Stimulated activated CD8-positive, alpha-beta memory T cell treated with anti-CD3 and anti-CD28 coated beads, Interleukin-12 subunit alpha, Interleukin-12 subunit beta, amount 100 ng/mL, for 24 hours (primary cell): ENCODE measurements around the gene CCNI.
"Not testable (repeated sequence)": the region's sequence is repeated elsewhere in the genome, so short reads cannot be mapped to it uniquely, and the experiment has no call there.

Source experiments
- DNase-seq: peaks from one replicate; pipeline ENCODE4 v3.0.0-alpha.2; 2020; ENCODE audit errors: extremely low read depth

The CCNI gene

GRCh38 chr4:77082886-77083608, 7.3 kb upstream of the CCNI start:
- DNase-seq = no peak

GRCh38 chr4:77080806-77081205, 5.0 kb upstream of the CCNI start:
- not testable (repeated sequence) for DNase-seq

DNA sequence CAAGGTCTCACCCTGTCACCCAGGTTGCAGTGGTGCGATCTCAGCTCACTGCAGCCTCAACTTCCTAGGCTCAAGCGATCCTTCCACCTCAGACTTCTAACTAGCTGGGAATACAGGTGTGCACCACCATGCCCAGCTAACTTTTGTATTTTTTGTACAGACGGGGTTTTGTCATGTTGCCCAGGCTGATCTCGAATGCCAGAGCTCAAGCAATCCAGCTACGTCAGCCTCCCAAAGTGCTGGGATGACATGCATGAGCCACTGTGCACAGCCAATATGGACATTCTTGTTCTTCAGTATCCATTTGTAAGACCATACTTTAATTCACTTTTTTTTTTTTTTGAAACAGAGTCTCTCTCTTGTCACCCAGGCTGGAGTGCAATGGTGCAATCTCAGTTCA, 3.5 kb upstream of the CCNI start:
- DNase-seq = no peak

- DNase-seq = no peak
Observed at GRCh38 chr4:77078401-77078800, 2.6 kb upstream of the CCNI start.

DNA sequence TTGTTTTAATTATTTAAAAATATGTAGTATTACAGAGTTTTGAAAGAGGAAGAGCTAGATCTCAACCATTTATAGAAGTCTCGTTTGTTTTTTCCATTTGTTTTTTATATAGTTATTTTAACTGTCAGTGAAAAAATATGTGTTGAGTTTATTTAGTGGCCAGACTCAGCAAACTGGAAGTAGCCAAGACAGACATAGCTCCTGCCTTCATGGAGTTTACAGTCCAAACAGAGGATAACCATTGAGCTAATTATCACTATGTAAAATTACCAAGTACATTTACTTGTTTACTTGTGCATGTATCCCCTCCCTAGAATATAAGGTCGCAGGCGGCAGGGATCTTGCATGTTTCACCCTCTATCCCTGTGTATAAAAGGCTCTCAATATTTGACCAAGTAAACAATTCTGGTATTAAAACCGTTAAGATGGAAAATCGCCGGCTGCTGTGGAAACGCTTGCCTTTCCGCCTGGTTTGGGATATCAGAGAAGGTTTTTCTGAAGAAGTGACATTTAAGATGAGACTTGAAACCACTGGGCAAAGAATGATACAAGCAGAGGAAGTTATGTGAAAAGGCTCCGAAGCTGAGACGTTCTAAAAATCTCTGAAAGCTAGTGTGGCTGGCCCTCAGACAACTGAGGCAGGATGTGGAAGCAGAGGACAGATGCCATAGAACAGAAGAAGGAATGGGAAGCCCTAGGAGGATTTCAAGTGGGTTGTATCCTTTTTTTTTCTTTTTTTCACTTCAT, 1.3 kb upstream of the CCNI start:
- DNase-seq = no peak

GRCh38 chr4:77074981-77075855, 571 bp downstream of the CCNI start:
- DNase-seq = peak; percentile 48

DNA sequence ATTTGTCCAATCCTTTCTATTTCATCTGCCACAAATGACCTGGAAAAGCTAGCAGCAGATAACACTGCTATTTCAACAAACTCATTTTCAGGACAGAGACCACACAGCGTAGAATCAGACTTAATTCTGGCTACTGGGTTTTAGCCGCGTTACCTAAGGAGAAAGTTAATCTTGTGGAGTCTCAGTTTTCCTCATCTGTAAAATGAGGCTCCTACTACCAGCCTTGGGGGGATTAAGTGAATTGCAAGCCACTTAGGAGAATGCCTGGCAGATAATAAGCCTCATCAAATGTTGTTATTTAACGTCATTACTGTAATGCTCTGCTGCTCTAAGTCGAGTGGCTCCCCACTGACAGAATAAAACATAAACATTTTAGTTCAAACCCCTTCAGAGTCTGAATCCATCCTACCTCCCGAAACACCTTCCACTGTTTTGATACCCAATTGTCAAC, 1.4 kb downstream of the CCNI start:
- DNase-seq = no peak

DNA sequence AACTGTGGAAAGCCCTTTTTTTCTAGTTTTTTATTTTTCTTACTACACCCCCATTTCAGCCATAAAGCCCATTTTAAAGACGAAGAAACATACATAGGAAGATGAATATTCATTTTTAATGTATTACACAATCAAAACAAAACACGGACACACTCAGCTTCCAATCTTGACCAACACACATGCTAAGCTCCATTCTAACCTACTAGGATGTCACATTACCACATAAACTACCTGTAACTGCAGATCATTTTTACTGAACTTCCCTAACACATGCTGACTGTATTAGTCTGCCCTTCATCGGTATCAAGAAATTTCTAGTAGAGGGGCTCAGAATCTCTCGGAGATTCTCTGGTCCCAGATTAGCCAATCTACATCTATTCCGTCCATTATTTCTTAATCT, 1.8 kb downstream of the CCNI start:
- DNase-seq = no peak

GRCh38 chr4:77073106-77073809, 2.5 kb downstream of the CCNI start:
- no peak for DNase-seq

DNA sequence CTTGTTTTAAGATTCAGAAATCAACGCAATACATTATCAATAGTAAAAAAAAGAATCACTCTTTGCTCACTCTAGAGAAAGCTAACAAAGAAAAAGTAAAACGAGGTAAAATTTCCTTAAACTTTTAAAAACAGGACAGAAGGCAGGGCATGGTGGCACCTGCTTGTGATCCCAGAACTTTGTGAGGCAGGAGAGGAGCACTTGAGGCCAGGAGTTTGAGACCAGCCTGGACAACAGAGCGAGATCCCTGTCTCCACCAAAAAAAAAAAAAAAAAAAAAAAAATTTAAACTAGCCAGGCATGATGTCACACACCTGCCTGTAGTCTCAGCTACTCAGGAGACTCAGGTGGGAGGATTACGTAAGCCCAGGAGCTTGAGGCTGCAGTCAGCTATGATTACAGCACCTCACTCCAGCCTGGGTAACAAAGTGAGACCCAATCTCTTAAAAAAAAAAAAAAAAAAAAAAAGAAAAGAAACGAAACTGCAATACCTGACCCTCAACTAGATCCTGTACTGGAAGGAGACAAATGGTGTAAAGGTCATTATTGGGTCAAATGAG, 3.5 kb downstream of the CCNI start:
- DNase-seq = no peak

DNA sequence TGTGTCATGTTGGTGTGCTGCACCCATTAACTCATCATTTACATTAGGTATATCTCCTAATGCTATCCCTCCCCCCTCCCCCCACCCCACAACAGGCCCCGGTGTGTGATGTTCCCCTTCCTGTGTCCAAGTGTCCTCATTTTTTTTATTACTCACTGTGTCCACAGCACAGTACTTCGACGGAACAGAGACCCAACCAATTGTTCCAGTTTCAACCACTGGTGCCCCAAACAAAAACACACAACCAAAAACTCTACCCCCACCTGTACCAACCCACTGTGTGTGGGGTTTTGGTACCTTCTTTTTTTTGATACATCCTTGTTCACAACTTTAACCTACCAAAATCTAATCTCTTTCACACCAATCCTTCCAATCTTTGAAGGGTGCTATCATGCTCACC, 6.3 kb downstream of the CCNI start:
- DNase-seq = not testable (repeated sequence)

GRCh38 chr4:77065382-77065781, 10.4 kb downstream of the CCNI start:
- no peak for DNase-seq

DNA sequence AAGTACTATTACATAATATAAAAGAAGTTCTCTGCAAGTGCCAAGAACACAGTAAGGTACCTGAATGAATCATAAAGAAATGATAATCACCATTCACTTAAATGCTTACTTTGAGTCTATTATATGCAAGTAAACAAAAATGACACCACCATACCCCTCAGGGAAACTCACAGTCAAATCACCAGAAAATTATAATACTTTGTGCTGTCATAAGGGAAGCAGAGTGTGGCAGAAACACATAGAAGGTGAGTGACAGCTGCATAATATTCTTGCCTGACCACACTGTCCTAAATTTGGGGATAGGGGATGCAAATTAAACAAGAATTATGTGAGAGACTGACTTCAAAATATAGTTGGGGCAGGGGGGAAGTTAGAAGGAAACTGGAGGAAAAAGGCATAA, 12.9 kb downstream of the CCNI start:
- no peak for DNase-seq

- DNase-seq = peak; percentile 19
Observed at GRCh38 chr4:77052352-77052751, 23.4 kb downstream of the CCNI start.

GRCh38 chr4:77050962-77051361, 24.8 kb downstream of the CCNI start:
- DNase-seq = no peak

DNA sequence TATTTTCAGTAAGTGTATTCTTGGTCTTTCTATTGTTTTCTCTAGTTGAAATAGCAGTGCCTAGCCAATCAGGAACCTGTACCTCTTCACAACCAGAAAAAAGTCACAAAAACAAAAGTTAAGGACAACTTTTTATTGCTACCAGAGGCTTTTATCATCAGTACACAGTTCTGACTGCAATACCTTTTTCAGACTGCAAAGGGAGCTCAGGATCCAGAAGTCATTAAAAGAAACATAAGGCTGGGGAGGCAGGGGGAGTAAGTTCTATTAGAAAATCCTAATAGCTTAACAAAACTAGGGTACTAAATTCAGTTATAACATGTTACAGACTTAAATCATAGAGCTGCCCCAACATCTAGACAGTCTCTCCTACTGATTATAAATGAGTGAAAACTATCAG, 28.8 kb downstream of the CCNI start:
- no peak for DNase-seq

- no peak for DNase-seq
Observed at GRCh38 chr4:77045490-77045889, 30.3 kb downstream of the CCNI start.

DNA sequence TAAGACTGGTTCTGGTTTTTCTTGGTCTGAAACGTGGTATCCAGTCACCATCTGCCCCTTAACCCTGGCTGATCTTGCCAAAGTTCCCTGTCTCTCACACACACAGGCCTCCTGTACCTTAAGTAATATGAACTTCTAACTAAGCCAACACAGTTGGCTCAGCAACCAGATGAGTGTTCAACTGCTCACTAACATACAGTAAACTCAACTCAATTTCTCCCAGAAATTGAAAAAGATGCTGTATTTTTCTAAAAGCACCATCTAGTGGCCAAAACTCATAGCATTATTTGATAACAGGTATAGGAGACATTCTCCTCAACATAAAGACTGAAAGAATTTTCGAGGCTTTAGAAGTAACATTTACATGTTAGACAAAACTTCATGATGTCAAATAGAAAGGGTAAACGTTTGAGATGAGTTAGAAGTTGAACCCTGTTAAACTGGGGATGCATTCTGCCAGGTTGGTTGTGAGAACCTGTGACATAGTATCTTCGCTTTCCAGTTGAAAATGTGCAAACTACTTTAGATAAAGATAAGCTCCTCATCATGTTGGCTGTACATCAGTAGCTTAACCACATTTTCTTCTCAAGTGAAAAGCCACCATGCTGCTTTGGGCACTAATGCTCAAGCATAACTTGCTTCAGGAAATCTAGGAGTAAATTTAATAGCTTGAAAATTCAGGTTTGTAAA, 31.2 kb downstream of the CCNI start:
- DNase-seq = no peak

GRCh38 chr4:77043507-77044136, 32.2 kb downstream of the CCNI start:
- DNase-seq = no peak
